K562 (cell line): ENCODE measurements around the gene PIP4K2C.

ENCODE experiments used
- BHLHE40 ChIP-seq: IDR thresholded peaks from 2 replicates; pipeline ENCODE4 v1.6.1; 2011; ENCODE audit warnings: low read length, improper control_type of control experiment
- CTCF ChIP-seq, 3 experiments: IDR thresholded peaks in 2 of 3; conservative IDR thresholded peaks in 1 of 3; 2 replicates each; pipeline ENCODE4 v1.5.1; 2011 to 2012; ENCODE audit warnings: low read length in 3 of 3, mild to moderate bottlenecking in 3 of 3, control low read depth in 2 of 3, improper control_type of control experiment in 1 of 3, inconsistent platforms in 1 of 3, low read depth in 1 of 3, mixed read lengths in 1 of 3, moderate library complexity in 1 of 3; ENCODE audit not compliant: insufficient read depth in 2 of 3
- EGR1 ChIP-seq: fragments of 450-650 bp; conservative IDR thresholded peaks from 2 replicates; pipeline ENCODE4 v1.6.1; 2017; ENCODE audit warnings: mild to moderate bottlenecking
- EP300 ChIP-seq: IDR thresholded peaks from 2 replicates; pipeline ENCODE4 v1.6.1; 2012; ENCODE audit warnings: low read length, improper control_type of control experiment
- HDGF ChIP-seq: fragments of 450-650 bp; IDR thresholded peaks from 2 replicates; pipeline ENCODE4 v1.6.1; 2016
- MAX ChIP-seq: sonication (generic); formaldehyde crosslinking; IDR thresholded peaks from 2 replicates; pipeline ENCODE4 v1.9.0; 2022; ENCODE audit warnings: mild to moderate bottlenecking, missing genetic modification reagents
- POLR2A ChIP-seq: fragments of 450-650 bp; conservative IDR thresholded peaks from 2 replicates; pipeline ENCODE4 v1.6.1; 2016
- RAD21 ChIP-seq, 2 experiments: fragments of 250-450 bp in 1 of 2; fragments of 450-650 bp in 1 of 2; sonication (Bioruptor Pico) in 1 of 2; formaldehyde crosslinking in 1 of 2; IDR thresholded peaks in 1 of 2; conservative IDR thresholded peaks in 1 of 2; 2 replicates each; pipeline versions ENCODE4 v1.4.0 to v1.8.0; 2020 to 2022; ENCODE audit warnings: mild to moderate bottlenecking in 2 of 2, moderate library complexity in 1 of 2
- RAD51 ChIP-seq: fragments of 450-650 bp; IDR thresholded peaks from 2 replicates; pipeline ENCODE4 v1.7.1; 2016; ENCODE audit warnings: low read depth, mild to moderate bottlenecking, borderline replicate concordance
- RFX5 ChIP-seq: IDR thresholded peaks from 2 replicates; pipeline ENCODE4 v1.6.1; 2011; ENCODE audit warnings: low read depth, mild to moderate bottlenecking, improper control_type of control experiment, low read length
- SMARCC2 ChIP-seq: fragments of 450-650 bp; IDR thresholded peaks from 2 replicates; pipeline ENCODE4 v1.6.1; 2017; ENCODE audit warnings: antibody characterized with exemption, moderate library complexity, mild to moderate bottlenecking, low read depth
- SMC3 ChIP-seq: conservative IDR thresholded peaks from 2 replicates; pipeline ENCODE4 v1.6.1; 2011; ENCODE audit warnings: low read depth, low read length, improper control_type of control experiment; ENCODE audit not compliant: insufficient read depth
- ZBTB9 ChIP-seq: fragments of 450-650 bp; formaldehyde crosslinking; IDR thresholded peaks from 2 replicates; pipeline ENCODE4 v1.4.0; 2020; ENCODE audit warnings: mild to moderate bottlenecking, moderate library complexity
- TF ChIP-seq, protein P1 (sequence below): sonication (generic); formaldehyde crosslinking; IDR thresholded peaks from 2 replicates; pipeline ENCODE4 v1.8.1; 2023; ENCODE audit warnings: mild to moderate bottlenecking, missing genetic modification reagents

DNA sequence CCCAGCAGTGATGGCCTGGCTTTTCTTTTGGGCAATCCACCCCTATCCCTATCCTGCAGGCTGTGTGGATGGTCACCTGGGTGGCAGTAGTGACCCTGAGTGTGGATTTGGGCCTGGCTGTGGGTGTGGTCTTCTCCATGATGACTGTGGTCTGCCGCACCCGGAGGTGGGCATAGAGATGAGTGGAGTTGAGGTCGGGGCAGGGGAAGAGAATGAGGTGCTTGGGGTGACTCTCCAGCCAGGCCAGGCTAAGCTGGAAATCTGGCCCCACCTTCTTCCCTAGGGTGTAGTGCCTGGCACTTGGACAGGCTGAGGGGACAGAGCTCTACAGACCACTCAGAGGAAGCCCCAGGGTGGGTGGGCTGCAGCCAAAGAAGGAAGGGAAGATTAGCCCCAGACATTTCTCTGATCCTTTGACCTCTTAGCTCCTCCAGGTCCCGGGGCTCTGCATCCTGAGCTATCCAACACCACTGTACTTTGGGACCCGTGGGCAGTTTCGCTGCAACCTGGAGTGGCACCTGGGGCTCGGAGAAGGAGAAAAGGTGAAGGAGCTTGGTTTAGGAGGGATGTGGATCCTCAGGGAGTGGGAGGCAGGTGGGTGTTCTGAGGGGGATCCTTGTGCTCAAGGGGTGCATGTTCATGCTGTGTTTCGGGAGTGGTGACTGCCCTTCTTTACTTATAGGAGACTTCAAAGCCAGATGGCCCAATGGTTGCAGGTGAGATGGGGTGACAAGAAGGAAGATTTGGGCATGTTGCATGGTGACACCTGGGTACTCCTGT, 33.6 kb downstream of the PIP4K2C start:
- TF ChIP-seq EP300 (no peak), MAX (no peak), RAD21 (CRISPR knock-in tag; conservative IDR thresholded peaks at IDR 0.05 in 1 of 2, IDR thresholded peaks at IDR 0.05 in 1 of 2) (no peak), RFX5 (no peak), ZBTB9 (no peak), BHLHE40 (no peak), SMARCC2 (no peak), POLR2A (no peak), CTCF (IDR thresholded peaks at IDR 0.05 in 2 of 3, conservative IDR thresholded peaks at IDR 0.05 in 1 of 3; ENCODE audit: insufficient read depth in 2 of 3, low read depth in 1 of 3, low read length in 3 of 3) (no peak), EGR1 (no peak), HDGF (no peak), SMC3 (no peak), RAD51 (no peak)
- TF ChIP-seq, protein P1, sequence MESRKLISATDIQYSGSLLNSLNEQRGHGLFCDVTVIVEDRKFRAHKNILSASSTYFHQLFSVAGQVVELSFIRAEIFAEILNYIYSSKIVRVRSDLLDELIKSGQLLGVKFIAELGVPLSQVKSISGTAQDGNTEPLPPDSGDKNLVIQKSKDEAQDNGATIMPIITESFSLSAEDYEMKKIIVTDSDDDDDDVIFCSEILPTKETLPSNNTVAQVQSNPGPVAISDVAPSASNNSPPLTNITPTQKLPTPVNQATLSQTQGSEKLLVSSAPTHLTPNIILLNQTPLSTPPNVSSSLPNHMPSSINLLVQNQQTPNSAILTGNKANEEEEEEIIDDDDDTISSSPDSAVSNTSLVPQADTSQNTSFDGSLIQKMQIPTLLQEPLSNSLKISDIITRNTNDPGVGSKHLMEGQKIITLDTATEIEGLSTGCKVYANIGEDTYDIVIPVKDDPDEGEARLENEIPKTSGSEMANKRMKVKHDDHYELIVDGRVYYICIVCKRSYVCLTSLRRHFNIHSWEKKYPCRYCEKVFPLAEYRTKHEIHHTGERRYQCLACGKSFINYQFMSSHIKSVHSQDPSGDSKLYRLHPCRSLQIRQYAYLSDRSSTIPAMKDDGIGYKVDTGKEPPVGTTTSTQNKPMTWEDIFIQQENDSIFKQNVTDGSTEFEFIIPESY: no peak
